Lung (tissue), 12 donors: Measurements from ENCODE around the gene SOCS2. TPM values are rescaled to one million over a fixed set of nuclear protein-coding genes. Genes with fewer than 3 reads are reported as not detected.

Source experiments
- ATAC-seq: fragments of 200-7000 bp; cut with Tn5 transposase; one replicate; pipeline ENCODE4 v1.9.1; 2020; ENCODE audit warnings: moderate number of reproducible peaks; ENCODE audit not compliant: insufficient read depth, low FRiP score
- DNase-seq, 3 donors: peaks; one replicate each; pipeline ENCODE4 v3.0.0-alpha.2; 2013 to 2017
- H3K27ac ChIP-seq, 2 donors: one replicate each; pipeline ENCODE4 v1.5.1; 2013; ENCODE audit warnings: mild to moderate bottlenecking in 2 of 2, moderate library complexity in 2 of 2, control low read depth in 1 of 2, inconsistent platforms in 1 of 2, low read depth in 1 of 2, low read length in 1 of 2
- H3K27me3 ChIP-seq, 3 donors: one replicate each; pipeline ENCODE4 v1.5.1; 2013; ENCODE audit warnings: low read length in 2 of 3; ENCODE audit not compliant: control insufficient read depth in 3 of 3, insufficient read depth in 3 of 3
- H3K36me3 ChIP-seq, 4 donors: one replicate each; pipeline ENCODE4 v1.5.1; 2013; ENCODE audit warnings: low read length in 4 of 4, mild to moderate bottlenecking in 1 of 4, moderate library complexity in 1 of 4; ENCODE audit not compliant: control insufficient read depth in 4 of 4, insufficient read depth in 4 of 4
- H3K4me1 ChIP-seq, 5 donors: one replicate each; pipeline ENCODE4 v1.5.1; 2013; ENCODE audit warnings: low read length in 5 of 5, mild to moderate bottlenecking in 2 of 5, moderate library complexity in 1 of 5; ENCODE audit not compliant: control insufficient read depth in 5 of 5, insufficient read depth in 5 of 5
- H3K4me3 ChIP-seq: one replicate; pipeline ENCODE4 v1.5.1; 2013; ENCODE audit warnings: mild to moderate bottlenecking, control low read depth, moderate library complexity
- H3K9ac ChIP-seq, 2 donors: one replicate each; pipeline ENCODE4 v1.5.1; 2013; ENCODE audit warnings: low read length in 2 of 2, control low read depth in 1 of 2; ENCODE audit not compliant: insufficient read depth in 1 of 2
- H3K9me3 ChIP-seq, 4 donors: one replicate each; pipeline ENCODE4 v1.5.1; 2013; ENCODE audit warnings: low read length in 3 of 4, mild to moderate bottlenecking in 1 of 4, moderate library complexity in 1 of 4; ENCODE audit not compliant: control insufficient read depth in 4 of 4, insufficient read depth in 3 of 4
- WGBS, 2 donors: extraction: QIAGEN DNeasy Blood & Tissue Kit; methylation state at CpG; one replicate each; pipeline ENCODE4 v1.1.7; 2013; 5-methylcytosine and 5-hydroxymethylcytosine counted together
- polyA plus RNA-seq, 2 donors: library from polyadenylated mRNA; stranded (reverse); fragments of 200-250 nt; gene quantifications; one replicate each; pipeline ENCODE4 v1.2.1, GENCODE V29; 2013
- total RNA-seq, 2 donors: library from RNA; depleted of rRNA in 1 of 2; stranded (reverse); fragments of >200 nt in 1 of 2; gene quantifications; one replicate each; pipeline ENCODE4 v1.2.1, GENCODE V29; 2014 to 2021
- TF ChIP-seq, protein P1 (sequence below): IDR thresholded peaks from 2 replicates; pipeline ENCODE4 v1.5.1; 2012; ENCODE audit warnings: mild to moderate bottlenecking; ENCODE audit errors: control extremely low read depth, extremely low read depth
- donor health status: control.
- donor health status: control.
- donor health status: Bipolar disorder and iron deficiency.
- donor health status: healthy.
- donor health status: DM: yes; HTN: yes; CAD: no.

SOCS2 gene
- total and polyA plus RNA-seq, 4 donors = 26.9 to 45.1 (median 32.7) TPM

DNA sequence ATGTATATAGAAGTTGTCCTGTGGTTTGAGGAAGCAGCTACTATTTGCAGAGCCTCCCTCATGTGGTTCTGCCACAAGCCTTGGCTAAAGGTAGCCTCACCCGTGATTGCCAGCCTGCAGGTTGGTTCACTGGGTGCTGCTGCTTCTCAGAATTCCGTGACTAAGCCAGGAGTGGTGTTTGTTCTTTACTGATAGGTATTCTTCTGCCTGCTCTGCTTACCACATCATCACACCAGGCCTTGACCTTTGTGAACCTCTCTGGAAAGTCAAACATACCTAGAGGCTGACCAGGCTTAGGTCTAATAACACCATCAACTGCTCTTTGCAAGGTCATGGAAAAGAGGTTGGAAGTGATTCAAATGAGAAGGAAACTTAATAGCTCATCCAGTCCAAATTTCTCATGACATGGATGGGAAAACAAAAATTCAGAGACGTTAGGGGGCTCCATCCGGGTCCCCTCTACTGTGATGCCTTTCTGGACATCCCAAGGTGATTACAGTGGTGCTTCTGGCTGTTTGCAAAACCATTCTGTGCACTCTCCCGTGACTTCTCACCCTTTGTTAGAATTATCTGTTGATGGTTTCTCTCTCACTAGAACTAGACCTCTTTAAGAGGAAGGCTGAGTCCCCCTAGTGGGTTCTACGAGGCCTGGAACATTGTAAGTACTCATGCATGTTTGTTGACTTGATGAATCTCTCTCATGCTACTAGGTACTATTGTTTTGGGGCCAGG is 8.5 kb upstream of the SOCS2 start:
- H3K9ac ChIP-seq = no peak overlapping the region
- peaks cover 0 to 5% (median under 1%) of the 10 kb centered on the region in 4 donors for H3K9me3 ChIP-seq
- H3K4me3 ChIP-seq = no peak overlapping the region
- TF ChIP-seq, protein P1, sequence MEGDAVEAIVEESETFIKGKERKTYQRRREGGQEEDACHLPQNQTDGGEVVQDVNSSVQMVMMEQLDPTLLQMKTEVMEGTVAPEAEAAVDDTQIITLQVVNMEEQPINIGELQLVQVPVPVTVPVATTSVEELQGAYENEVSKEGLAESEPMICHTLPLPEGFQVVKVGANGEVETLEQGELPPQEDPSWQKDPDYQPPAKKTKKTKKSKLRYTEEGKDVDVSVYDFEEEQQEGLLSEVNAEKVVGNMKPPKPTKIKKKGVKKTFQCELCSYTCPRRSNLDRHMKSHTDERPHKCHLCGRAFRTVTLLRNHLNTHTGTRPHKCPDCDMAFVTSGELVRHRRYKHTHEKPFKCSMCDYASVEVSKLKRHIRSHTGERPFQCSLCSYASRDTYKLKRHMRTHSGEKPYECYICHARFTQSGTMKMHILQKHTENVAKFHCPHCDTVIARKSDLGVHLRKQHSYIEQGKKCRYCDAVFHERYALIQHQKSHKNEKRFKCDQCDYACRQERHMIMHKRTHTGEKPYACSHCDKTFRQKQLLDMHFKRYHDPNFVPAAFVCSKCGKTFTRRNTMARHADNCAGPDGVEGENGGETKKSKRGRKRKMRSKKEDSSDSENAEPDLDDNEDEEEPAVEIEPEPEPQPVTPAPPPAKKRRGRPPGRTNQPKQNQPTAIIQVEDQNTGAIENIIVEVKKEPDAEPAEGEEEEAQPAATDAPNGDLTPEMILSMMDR = no peak
- no peaks in the 10 kb centered on the region for H3K4me1 ChIP-seq
- peak in 1 of 3 donors; percentile 37 for DNase-seq
- ATAC-seq = peak; percentile 81
- 62 to 72% methylated on average over 6 of the region's 6 CpGs for WGBS, 2 donors
- no peaks in the 10 kb centered on the region for H3K27me3 ChIP-seq
- H3K36me3 ChIP-seq = no peaks in the 10 kb centered on the region
- no peak overlapping the region for H3K27ac ChIP-seq

DNA sequence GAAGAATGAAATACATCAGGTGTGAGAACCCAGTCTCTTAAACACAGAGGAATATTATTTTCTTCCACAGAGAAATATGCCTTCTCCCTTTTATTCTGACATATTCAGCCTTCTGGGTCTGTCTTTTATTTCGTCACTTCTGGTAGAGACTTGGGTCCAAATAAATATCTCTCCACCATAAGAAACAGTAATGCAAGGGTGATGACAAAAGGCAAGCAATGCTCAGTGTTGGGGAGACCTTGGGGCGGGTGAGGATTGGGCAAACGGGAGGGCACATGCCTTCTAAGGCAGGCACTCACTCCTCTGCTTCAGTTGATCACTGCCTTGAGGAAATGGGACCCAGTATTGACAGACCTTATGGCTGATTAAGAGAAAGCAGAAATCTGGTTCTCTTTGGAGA is 6.7 kb upstream of the SOCS2 start:
- Histone ChIP-seq H3K27me3 (no peaks in the 10 kb centered on the region), H3K4me3 (no peak overlapping the region), H3K9ac (no peak overlapping the region), H3K9me3 (peaks cover 0 to 2% (median 0%) of the 10 kb centered on the region in 4 donors), H3K27ac (no peak overlapping the region), H3K36me3 (no peaks in the 10 kb centered on the region), H3K4me1 (no peaks in the 10 kb centered on the region)
- 93 to 97% methylated on average over 3 of the region's 3 CpGs for WGBS, 2 donors
- DNase-seq = no peak
- no peak for ATAC-seq
- TF ChIP-seq, protein P1 = no peak

GRCh38 chr12:93567174-93567573 is 5.3 kb upstream of the SOCS2 start:
- ATAC-seq (no peak), DNase-seq (peak in 2 of 3 donors; percentile 46 to 77)
- TF ChIP-seq, protein P1 = no peak
- Histone ChIP-seq H3K27ac (no peak overlapping the region), H3K9ac (no peak overlapping the region), H3K27me3 (no peaks in the 10 kb centered on the region), H3K9me3 (no peaks in the 10 kb centered on the region), H3K4me3 (no peak overlapping the region), H3K36me3 (no peaks in the 10 kb centered on the region), H3K4me1 (peaks cover 0 to 2% (median 0%) of the 10 kb centered on the region in 5 donors)
- 66 to 69% methylated on average over 3 of the region's 3 CpGs for WGBS, 2 donors
